ENCODE results near the gene PROB1.
"Not testable (repeated sequence)": the region's sequence is repeated elsewhere in the genome, so short reads cannot be mapped to it uniquely, and the experiment has no call there.

PROB1 gene

DNA sequence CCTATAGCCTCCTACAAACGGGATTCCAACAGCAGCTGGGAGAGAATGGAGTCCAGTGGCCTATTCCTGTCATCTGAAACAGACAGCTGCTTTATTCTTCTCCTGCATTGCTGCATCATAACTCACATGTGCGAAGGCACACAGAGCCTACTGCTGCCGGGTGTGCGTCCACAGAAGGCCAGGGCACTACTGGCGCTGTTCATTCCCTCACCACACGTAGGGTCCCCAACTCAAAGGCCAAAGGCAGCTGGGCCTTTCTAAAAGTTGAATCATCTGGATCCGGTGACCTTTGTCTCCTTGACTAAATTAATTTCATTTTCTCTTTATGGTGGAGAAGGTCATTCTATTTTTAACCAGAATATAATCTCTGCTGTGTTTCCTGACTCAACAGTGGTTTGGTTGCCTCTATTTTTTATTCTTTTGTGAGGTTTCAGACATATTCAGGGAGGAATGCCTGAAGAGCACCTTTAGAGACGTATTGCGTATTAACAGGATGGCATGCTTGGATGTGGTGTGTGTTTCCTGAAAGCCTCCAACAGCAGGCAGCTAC lies 19.8 kb upstream of the PROB1 start:
- DNase-seq (ENCODE audit: low read depth in 2 of 2), result no peak

DNA sequence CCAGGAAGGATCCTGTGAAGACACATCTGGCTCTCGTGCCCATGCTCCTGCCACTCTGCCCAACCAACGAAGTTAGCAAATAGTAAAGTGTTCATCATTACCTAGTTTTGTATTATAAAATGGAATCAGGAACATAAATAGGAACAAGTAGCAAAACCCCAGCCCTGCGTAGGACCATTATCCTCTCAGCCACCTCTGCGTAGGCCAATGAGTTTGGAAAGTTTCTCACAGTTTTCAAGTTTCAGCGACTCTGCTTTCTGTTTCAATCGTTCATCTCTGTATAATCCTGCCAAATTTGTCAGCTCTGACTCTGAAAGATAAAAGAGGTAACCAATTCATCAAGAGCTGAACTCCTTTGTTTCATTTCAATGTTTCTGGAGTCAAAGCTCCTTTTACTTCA lies 19.1 kb upstream of the PROB1 start:
- no peak for DNase-seq (ENCODE audit: low read depth in 2 of 2)

DNA sequence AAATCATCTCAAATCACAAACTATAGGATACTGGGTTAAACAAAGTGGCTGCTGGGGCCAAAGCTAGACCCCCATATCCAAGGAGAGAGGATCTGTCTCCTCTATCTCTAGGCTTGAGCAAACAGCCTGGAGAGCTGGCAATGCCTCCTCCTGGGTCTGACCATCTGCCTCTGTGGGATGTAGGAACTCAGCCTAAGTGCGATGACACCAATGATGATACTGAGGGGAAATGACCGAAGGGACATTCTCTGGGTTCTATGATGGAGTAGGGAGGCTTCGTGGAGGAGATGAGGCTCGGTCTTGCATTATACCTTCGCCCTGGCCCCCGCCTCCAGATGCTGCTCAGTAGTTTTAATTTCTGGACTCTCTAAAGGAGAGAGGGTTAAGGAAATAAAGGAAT lies 18.2 kb upstream of the PROB1 start:
- no peak for DNase-seq (ENCODE audit: low read depth in 2 of 2)

DNA sequence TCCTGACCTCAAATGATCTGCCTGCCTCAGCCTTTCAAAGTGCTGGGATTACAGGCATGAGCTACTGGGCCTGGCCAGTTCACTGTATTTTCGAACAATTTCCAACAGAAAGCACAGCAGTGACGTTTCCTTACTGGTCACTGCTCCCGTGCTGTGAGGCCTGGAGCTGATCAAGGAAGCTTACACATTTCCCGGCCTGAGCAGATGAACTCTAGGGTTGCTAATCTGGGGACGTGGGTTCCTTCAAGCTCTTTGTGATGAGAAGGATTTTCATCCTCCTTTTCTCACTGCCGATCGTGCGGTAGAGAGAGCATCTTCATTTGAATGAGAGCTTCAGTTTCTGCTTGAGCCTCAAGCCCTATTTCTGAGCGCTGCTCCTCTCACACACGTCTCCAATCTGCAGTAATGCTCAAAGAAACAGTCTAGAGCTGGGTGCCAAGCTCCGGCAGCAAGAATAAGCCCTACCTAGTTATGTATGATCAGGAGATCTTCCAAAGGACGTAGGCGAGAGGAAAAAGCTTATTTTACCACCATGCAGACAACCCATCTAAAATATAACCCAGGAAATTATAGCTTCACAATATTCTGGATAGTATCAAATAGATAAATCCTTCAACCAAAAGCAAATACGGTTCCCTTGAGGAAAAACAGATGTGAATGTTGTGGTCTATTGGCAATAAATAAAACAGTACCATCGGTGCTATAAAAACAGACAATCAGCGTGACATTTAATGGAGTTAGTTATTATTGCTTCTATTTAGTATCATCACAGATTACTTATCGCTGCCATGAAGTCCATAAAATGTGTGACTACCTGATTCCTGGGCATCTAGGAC lies 16.3 kb upstream of the PROB1 start:
- DNase-seq (ENCODE audit: low read depth in 2 of 2), result no peak

DNA sequence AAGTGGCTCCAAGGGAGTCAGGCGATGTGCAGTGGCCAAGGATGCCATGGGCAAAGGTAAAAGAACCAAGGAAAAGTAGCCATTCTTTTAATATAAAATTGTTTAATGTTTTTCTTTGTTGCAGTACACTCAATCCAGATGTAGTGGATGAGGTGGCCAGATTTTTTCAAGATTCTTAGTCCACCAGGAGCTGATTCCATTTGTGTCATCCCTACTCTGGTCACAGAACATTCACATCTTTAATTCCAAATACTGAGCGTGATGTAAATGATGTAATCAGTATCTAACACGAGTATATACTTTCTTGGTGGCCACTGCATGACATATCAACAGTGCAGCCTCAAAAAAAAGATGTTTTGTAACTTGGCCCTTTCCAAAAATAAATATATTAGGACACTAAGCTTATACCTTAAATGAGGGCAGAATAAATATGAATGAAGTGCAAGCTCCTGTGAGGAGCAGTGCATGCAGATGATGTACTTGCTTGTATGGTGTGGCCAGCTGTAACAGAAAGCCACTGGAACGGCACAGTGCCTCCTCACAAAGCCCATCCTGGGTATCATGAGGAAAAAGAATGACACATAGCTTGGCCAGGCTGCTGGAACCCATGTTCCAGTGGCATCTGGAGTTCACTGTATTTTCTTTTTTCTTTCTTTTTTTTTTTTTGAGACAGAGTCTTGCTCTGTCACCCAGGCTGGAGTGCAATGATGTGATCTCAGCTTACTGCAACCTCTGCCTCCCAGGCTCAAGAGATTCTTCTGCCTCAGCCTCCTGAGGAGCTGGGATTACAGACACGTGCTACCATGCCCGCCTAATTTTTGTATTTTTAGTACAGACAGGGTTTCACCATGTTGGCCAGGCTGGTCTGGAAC lies 15.5 kb upstream of the PROB1 start:
- DNase-seq (ENCODE audit: low read depth in 2 of 2), result no peak

DNA sequence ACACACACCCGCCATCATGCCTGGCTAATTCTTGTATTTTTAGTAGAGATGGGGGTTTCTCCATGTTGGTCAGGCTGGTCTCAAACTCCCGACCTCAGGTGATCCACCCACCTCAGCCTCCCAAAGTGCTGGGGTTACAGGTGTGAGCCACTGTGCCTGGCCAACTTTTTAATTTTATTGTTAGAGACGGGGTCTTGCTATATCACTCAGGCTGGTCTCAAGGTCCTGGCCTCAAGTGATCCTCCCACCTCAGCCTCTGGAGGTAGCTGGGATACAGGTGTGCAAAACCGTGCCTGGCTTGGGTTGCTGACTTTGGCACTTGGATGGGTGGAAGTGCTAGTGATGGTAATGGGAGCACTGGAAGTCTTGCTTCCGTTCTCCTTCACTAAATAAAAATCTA lies 14.2 kb upstream of the PROB1 start:
- not testable (repeated sequence) for DNase-seq (ENCODE audit: low read depth in 2 of 2)

- no peak for DNase-seq (ENCODE audit: low read depth in 2 of 2)
Observed at GRCh38 chr5:139408191-139408590, 13.3 kb upstream of the PROB1 start.

- DNase-seq (ENCODE audit: low read depth in 2 of 2), result no peak
Observed at GRCh38 chr5:139407517-139407916, 12.6 kb upstream of the PROB1 start.

DNA sequence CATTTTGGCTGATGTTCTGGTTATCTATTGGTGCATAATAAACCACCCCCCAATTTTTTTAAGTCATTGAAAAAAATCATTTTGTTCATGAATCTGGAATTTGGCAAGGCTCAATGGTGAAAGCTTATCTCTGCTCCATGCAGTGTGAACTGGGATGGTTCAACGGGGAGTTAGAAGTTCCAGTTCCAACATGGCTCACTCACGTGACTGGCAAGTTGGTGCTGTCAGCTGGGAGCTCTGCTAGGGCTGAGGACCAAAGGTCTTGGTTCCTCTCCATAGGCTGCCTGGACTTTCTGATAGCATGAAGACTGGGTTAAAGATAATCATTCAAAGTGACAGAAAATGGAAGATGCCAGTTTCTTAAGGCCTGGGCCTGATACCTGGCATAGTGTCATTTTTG lies 12.1 kb upstream of the PROB1 start:
- DNase-seq (ENCODE audit: low read depth in 2 of 2), result no peak

DNA sequence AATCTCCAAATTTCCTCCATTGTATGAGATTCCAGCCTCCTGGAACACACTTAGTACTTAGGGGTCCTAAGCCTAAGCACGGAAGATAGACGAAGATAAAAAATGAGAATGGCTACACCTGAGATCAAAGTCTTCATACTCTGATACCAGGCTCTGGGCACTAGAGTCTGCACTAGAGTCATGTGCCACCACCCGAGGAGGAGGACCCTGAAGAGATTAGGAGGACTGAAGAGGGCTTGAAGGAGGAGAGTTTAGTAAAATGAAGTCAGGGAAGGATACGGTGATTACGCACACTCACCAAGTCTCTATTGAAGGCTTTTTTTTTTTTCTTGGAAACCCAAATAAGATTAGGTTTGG lies 9.6 kb upstream of the PROB1 start:
- no peak for DNase-seq (ENCODE audit: low read depth in 2 of 2)

DNA sequence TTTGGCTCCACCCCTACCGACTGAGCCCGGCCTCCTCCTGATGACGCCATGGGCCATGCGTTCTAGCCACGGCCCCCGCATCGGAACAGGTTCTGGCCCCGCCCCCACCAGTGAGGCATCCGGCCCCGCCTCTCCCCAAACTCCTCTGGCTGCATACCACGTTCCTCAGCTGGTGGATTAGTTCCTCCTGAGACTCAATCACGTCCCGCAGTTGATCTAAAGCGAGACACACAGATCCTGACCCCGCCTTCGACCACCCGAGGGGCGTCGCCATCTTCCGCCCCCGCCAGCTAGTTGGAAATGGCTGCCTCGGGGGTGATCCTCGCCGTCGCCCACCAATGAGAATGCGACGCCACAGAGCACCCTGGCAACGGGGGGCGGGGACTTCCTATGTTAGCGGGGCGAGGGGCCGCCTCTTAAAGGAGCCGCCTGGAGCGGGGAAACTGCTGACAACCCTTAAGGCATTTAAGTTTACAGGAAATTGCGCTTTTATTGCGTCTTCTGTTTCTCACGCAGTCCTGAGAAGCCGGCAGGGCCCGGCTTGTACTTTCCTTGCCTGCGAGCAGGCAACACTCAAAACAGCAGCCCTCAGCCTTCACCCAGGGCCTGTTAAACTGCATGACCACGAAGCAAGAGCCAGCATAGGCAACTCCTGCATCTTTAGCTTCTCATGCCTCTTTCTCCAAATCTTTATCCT lies 9.0 kb upstream of the PROB1 start, which contains the start of gene SPATA24:
Gene SPATA24 (minus strand): TSS at position 303 of the 697 bp plus-strand sequence. CDS start 29 bp downstream, at position 274.
- peak; percentile 95 to 97 for DNase-seq (ENCODE audit: low read depth in 2 of 2)

- DNase-seq (ENCODE audit: low read depth in 2 of 2), result no peak
Observed at GRCh38 chr5:139403418-139403786, 8.5 kb upstream of the PROB1 start.

DNA sequence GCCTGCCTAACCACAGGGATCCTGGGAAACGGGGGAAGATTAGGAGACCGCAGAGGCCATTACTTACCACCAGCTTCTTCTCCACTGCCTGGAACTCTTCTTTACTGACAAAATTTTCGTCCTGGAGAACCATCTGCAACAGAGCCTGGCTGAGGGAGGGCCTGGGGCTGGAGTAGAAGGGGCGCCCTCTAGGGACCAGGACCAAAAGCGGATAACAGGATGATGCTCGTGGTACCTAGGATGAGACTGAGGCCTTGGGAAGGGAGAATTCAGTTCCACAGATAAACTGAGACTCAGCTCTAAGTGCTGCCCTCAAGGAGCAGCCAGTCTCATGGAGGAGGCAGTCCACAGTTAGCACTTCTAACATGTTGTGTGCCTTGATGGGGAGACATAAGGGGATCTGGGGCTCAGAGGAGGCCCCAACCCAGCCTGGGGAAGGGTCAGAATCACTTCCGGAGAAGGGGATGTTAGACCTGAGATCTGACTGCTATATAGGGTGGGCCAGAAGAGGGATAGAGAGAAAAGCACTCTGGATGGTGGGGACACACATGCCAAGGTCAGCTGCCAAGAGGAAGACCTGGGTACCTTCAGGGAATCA lies 7.8 kb upstream of the PROB1 start:
- no peak for DNase-seq (ENCODE audit: low read depth in 2 of 2)

DNA sequence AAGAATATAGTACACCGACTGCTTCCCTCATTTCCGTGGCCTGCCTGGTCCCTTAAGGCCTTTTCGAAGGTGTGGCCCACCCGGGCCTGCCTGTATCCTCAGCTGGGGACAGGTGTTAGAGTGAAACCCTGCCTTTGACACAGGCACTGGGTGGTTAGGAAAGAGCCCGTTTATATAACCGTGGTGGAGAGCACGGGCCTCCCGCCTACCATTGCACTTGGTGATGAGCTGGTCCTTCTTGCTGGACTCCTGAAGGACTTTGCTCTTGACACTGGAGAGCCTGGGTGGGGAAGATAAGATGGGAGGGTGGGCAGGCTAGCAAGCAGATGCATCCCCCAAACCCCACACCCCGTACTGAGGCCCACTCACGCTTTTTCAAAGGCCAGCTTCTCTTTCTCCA lies 6.6 kb upstream of the PROB1 start:
- no peak for DNase-seq (ENCODE audit: low read depth in 2 of 2)

DNA sequence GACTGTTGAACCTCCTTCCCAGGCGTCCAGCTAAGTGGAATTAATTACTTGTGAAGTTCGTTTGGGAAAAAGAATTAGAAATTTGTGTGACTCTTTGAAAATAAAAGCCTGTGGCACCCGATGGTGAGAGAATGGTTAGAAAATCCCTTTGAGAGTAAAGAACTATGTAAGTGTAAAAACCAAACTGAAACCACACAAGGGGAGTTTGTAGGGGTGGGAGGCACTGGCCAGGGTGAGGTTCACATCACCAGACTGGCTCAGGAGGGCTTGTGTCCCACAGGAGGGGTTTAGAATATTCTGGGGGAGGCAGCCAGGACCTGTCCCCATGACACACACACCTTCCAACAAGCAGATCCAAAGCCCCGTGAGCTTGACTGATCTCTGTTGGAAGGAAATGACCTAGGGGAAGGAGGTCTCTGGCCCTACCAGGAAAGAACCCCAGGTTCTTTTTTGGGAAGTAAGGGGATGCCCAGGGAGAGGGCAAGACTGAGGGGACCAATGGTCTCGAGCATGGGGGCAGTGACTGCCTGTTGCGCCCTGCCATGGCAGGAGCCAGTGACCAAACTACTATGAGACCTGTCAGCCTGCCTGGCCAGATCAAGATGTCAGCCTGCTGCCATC lies 4.7 kb upstream of the PROB1 start:
- DNase-seq (ENCODE audit: low read depth in 2 of 2), result no peak

DNA sequence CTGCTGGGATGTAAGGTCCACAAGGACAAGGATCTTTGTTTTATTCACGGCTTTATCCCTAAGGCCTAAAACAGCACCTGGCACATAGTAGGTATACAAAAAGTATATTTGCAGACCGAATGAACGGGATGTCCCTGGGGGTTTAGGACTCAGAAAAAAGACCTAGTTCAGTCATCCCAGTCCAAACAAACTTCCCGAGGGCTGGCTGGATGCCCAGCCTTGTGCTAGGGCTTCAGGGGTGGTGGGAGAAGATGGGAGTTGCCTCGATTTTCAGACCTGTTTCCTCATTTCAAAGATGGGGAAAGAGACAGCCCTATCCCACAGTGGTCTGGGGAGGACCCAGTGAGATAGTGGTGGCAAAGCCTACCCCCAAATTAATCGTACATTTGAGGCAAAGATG lies 3.0 kb upstream of the PROB1 start:
- DNase-seq (ENCODE audit: low read depth in 2 of 2), result no peak

DNA sequence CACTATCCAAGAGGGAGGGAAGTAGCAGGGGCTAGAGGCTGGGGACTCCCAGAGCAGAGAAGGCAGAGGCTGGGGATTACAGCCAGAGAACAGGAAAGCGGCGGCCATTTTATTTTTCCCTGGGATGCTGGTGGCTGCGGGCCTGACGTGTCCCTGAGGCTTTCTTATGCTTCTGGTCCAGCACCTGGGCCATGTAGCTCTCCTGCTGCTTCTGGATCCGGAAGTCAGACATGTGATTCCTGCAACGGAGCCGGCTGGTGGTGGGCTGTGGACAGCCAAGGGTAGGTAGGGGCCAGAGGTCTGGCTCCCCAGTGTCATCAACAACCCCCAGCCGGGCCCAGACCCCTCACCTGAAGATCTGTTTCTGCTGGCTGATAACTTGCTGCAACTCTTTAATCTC lies 1.8 kb upstream of the PROB1 start:
- DNase-seq (ENCODE audit: low read depth in 2 of 2), result no peak

GRCh38 chr5:139395844-139396640 lies 1.1 kb upstream of the PROB1 start:
- no peak for DNase-seq (ENCODE audit: low read depth in 2 of 2)

GRCh38 chr5:139394123-139394653 lies 716 bp downstream of the PROB1 start:
- DNase-seq (ENCODE audit: low read depth in 2 of 2), result no peak

DNA sequence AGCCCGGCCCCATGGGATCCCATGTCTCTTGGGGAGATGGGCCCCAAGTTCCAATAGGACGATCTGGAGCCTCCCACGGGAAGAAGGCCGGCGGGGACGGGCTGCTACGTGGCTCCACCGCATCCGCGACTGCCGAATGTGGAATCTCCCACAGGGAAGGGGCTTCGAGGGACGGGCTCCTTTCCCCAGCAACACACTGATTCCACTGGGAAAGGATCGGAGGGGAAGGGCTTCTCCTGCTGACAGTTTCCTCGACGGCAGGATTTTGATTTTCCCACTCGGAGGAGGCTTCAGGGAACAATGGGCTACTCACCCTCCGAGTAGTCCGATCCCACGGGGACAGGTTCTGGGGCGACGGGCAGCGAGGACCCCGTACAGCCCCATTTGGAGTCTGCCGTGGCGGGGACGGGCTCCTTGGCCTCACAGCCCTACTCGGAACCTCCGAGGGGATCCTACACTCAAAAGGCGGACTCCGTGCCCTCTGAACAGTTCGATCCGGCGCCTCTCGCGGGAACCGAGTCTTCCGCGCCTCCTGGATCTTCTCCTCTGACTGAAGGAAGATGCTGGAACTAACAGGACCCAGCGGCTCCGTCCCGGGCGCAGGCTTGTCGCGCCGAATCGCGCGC lies 1.3 kb downstream of the PROB1 start:
- no peak for DNase-seq (ENCODE audit: low read depth in 2 of 2)
